Occipital lobe (tissue), 2 donors: Measurements from ENCODE around the gene TAF11L3. TPM values are rescaled to one million over a fixed set of nuclear protein-coding genes. Genes with fewer than 3 reads are reported as not detected.

Source experiments
- small RNA-seq: library from RNA; depleted of rRNA; stranded (forward); fragments of <200 nt; gene quantifications from one replicate; pipeline ENCODE3, GENCODE V24; 2014
- total RNA-seq: library from RNA; depleted of rRNA; stranded (reverse); fragments of >200 nt; gene quantifications from one replicate; pipeline ENCODE4 v1.2.3, GENCODE V29; 2014

The TAF11L3 gene
- total RNA-seq, 1 donor from 2014 or later = not detected

Small RNA genes within 50 kb of the gene (small RNA-seq; reads per million reads assigned to genes)
- not detected for gene AC106774.3

Other genes starting within 250 kb of the TAF11L3 start
- gene TAF11L2, start 20.1 kb upstream of the TAF11L3 start, total RNA-seq = not detected
- gene TAF11L4, start 3.4 kb downstream of the TAF11L3 start, total RNA-seq = not detected
- not detected for gene TAF11L5, start 6.9 kb downstream of the TAF11L3 start, total RNA-seq
- not detected for gene TAF11L6, start 10.3 kb downstream of the TAF11L3 start, total RNA-seq
- not detected for gene TAF11L7, start 67.4 kb downstream of the TAF11L3 start, total RNA-seq
- gene TAF11L8, start 72.6 kb downstream of the TAF11L3 start, total RNA-seq = not detected
- gene TAF11L9, start 76.0 kb downstream of the TAF11L3 start, total RNA-seq = not detected
- not detected for gene TAF11L10, start 79.5 kb downstream of the TAF11L3 start, total RNA-seq
- gene TAF11L11, start 85.8 kb downstream of the TAF11L3 start, total RNA-seq = not detected
- gene TAF11L12, start 92.0 kb downstream of the TAF11L3 start, total RNA-seq = not detected
- gene TAF11L13, start 113.7 kb downstream of the TAF11L3 start, total RNA-seq = not detected
- not detected for gene TAF11L14, start 116.1 kb downstream of the TAF11L3 start, total RNA-seq